NOMO-1 treated with dmso at 0.1 percent for 144 hours (cell line): ENCODE measurements around the gene MPDZ.
"Not testable (repeated sequence)": the region's sequence is repeated elsewhere in the genome, so short reads cannot be mapped to it uniquely, and the experiment has no call there.

Source experiments
- DNase-seq: peaks from one replicate; lab custom pipeline; 2025; ENCODE audit not compliant: unreplicated experiment; lab: John Stamatoyannopoulos, UW

The MPDZ gene

DNA sequence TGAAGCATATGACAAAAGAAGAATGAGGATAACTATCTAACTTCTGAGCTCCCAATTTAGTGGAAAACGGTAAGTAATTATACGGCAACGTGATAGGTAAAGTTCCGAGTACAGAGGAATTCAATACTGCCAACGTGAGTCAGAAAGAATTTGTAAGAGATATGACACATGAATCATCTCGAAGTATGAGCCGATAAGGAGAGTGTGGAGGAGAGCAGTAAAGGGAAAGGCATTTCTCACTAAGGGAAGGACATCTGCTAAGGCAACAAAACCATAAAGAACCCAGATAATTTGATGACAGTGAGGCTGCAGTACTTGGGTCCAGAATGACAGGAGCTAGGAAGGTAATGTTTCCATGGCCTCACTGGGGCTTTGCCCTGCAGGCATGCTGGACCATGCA is 11.0 kb downstream of the MPDZ start:
- no peak for DNase-seq

DNA sequence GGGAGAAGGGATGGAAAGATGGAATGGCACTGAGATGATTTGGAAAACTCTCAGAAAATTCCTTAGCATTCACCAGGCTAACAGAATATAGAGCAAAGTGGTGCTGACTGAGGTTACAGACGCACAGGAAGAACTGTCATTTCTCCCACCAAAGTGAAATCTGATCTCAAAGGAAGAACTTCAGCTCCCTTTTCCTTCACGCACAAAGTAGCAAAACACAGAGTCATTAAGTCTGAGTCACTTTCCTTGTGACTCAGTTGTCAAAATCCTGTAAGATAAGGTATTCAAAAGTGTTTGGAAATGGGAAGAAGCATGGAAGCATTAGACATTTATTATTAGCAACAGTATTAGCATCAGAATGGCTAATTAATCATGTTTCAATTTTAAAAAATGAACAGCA is 11.7 kb downstream of the MPDZ start:
- DNase-seq, result no peak

DNA sequence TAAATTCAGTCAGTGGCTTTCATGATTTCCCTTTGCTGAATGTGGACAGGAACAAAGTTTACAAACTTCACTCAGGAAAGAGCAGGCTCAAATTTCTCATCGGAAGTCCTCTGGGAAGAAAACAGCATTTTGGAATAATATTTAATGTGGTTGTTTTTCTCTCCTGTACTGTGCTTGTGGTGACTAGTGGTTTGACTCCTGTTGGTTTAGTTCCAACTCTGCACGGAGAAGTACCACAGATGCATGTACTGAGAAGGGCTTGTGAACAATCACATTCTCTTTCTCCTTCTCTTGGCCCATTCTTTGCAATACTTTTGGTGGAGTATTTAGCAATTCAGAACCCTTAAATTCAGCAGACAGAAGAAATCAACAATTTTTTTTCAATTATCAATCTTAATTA is 13.3 kb downstream of the MPDZ start:
- no peak for DNase-seq

DNA sequence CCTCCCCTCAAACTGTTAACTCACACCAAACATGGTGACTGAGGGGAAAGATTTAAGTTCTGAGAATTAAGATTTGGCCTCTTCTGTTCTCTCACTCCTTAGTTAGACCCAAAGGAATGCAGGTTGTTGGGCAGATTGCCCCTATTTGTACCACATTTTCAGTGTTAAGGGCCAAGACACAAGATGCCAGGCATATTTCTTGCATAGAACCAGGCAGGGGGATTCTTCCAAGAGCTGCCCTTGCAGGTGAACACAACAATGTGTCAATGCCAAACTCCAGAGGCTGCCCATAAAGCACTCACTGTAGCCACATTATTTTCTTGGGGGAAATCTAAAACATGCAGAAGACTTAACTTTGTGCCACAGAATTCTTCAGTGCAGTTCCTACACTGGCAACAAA is 14.7 kb downstream of the MPDZ start:
- no peak for DNase-seq

DNA sequence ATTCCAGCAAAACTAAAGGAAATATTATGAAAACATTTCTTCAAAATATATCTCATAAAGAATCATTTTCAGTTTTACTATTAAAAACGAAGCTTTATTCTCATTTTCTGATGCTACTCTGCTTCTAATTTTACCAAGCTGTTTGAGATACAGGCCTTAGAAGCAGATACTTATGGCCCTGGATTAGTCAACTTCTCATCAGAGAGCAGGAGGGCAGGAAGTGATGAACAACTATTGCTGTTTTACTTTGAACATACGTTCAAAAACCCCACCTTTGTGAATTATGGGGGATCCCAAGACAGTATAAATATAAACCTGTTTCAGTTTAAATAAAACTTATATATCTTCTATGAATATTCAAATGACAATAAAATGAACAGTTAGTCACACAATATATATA is 16.0 kb downstream of the MPDZ start:
- no peak for DNase-seq

DNA sequence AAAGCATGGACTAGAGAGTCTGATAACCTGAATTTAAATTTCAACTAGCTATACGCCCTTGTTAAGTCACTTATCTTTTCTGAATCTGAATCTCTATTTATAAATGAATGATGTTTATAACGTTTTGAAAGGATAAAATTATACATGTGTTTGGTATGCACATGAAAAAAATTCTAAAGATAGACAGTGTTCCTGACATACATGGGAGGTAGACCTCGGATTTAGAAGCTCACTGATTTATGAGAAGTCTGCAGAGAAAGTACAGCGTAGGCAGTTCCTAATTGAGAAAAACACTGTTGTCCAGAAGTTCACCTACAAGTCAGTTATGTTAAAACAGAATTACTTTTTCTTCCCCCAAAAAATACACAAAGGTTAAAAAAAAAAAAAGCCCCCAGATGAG is 26.6 kb downstream of the MPDZ start:
- DNase-seq, result no peak

DNA sequence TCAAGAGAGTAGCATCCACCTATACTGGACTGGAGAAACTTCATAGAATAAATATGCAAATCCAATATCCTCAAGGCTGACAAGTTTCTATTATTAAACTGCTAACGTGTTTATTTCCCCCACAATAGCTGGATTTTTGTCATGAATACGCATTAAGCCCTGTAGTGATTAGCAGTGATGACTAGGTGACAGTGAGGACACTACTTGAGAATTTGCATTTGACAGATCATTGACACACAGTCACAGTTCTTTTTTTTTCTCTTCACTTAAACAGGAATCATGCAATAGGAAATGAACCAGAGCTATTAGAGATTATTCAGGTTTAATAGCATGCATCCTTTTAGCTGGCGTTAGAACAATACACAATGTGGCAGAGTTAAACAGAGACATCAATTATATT is 35.3 kb downstream of the MPDZ start:
- no peak for DNase-seq

DNA sequence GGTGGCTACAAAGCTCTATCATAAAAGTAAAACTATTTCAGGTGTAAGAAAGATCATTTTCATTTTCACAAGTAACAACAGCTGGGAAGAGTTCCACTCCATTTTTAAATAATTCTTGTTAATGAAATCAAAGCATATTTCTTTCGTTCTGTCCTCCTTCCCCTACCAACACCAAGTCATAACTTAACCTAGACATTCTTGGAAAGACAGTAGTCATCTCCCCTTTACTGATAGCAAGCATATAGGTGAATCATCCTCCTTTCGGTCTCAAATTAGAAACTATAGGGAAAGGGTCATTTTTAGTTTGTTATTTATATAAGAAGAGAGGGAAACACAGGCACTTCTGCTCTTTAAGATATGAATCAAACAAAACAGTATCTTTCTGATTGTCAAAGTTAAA is 38.2 kb downstream of the MPDZ start:
- no peak for DNase-seq

DNA sequence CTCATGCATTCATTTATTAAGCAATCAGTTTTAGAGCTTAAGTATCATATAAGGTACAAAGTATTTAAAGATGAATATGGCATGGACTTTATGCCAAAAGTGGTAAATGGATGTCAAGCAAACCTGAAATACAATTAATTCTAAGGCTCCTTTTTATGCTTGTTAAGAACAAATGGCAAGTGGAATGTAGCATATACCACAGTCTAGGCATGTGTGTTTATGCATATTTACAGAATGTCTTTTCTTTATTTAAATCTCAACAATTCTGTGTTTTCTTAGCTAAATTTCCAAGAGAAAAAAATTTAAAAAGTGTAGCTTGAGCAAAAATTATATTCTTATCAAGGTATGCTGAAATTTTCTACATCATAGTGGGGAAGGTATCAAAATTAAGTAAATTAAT is 39.8 kb downstream of the MPDZ start:
- DNase-seq, result no peak

DNA sequence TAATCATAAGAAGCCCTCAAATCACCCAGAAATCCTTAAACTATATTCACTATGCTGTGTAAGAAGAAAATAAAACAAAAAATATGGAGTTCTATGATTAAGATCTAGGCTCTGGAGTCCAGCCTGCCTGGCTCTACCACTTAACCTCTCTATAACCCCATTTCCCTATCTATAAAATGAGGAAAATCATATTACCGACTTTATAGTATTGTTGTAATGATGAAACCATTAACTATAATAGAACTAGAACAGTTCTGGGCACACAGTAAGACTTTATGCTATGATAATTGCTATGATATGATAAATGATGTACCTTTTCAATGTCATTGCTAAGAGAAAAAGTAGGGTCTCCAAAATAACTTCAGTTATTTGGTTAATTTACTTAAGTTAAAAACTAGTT is 40.3 kb downstream of the MPDZ start:
- DNase-seq, result no peak

DNA sequence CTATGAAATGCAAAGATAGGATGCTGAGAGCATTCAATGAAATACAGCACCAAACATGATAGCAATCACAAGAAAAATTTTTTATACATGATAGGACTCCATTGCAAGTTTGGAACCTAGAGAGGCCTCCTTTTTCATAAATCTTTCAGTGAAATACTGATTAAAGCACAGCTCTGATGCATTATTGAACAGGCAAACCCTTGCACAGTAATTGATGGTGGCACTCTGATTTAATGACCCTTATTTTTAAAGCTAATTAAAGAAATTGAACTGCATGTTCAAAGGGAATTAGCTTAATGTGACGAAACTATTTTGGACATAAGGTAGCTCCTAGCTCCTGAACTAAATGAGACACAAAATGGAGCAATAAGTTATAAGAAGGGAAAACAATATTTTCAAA is 44.6 kb downstream of the MPDZ start:
- no peak for DNase-seq

DNA sequence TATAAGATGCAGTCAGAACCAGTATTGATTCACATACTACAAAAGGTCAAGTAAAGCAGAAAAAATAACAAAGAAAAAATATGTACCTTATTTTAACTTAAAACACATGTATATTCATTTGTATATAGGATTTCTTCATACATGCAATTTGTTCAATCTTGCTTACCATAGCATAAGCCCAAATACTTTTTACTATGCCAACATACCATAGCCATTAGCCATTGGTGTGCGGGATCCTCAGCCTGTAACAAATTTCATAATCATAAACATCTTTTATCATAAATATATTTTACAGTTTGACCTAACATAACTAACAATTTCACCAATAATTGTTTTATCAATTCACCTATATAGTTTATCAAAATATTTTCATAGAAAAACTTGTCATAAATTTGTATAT is 51.1 kb downstream of the MPDZ start:
- no peak for DNase-seq

DNA sequence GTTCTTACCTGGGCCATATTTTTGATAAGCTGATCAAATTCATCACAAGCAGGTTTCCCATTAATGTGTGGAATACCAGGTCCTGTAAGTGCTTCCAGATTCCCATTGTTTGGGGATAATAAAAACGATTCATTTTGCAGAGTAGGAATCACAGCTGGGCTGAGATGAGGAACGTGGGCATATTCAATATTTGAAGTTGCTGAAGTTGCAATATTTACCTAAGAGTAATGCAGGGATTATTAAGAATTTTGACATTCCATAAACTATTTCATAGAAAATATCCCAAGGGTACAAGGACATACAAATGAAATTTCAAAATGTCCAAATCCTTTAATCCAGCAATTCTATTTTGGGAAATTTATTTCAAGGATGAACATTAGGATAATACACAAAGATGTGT is 55.1 kb downstream of the MPDZ start:
- no peak for DNase-seq

DNA sequence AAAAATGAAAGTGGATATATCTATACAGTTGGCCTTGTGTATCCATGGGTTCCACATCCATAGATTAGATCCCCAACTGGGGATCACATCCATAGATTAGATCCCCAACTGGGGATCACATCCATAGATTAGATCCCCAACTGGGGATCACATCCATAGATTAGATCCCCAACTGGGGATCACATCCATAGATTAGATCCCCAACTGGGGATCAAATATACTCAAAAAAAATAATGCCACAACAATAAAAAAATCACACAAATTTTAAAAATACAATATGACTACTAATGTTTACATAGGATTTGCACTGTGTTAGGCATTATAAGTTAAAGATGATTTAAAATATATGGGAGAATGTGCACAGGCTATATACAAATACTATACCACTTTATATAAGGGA is 56.8 kb downstream of the MPDZ start:
- not testable (repeated sequence) for DNase-seq

DNA sequence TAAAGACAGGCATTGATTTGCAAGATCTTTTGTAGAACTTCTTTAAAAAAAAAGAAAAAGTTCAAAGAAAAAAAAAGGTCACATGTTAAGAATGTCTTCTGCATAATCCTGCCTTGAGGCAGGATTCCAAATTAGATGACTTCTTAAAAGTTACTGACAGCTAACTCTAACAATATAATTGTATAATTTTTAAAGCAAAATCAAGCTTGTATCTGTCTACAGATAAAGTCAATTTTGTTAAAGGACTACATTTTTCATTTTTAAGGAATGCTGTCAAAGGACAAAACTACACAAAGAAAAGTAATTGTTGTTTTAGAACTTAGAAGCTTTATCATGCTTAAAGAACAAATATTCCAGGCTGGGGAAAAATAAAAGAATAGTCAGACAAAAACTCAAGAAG is 57.8 kb downstream of the MPDZ start:
- no peak for DNase-seq

DNA sequence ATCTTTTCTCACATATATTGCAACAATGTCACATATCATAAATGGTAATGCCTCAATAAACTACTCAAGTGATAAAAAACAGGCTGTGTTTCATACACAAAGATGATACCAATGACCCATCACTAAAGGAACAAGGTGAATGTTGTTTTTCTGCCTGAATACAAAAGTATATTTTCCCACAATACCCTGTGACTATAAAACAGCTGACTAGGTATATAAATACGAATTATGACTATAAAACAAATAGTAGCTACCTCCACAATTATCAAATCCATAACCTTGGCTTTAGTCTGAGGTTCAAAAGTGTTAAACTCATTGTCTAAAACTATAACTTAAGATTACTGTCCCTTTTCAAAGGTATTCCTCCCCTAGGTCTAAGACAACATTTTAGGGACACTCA is 58.7 kb downstream of the MPDZ start:
- DNase-seq, result no peak

DNA sequence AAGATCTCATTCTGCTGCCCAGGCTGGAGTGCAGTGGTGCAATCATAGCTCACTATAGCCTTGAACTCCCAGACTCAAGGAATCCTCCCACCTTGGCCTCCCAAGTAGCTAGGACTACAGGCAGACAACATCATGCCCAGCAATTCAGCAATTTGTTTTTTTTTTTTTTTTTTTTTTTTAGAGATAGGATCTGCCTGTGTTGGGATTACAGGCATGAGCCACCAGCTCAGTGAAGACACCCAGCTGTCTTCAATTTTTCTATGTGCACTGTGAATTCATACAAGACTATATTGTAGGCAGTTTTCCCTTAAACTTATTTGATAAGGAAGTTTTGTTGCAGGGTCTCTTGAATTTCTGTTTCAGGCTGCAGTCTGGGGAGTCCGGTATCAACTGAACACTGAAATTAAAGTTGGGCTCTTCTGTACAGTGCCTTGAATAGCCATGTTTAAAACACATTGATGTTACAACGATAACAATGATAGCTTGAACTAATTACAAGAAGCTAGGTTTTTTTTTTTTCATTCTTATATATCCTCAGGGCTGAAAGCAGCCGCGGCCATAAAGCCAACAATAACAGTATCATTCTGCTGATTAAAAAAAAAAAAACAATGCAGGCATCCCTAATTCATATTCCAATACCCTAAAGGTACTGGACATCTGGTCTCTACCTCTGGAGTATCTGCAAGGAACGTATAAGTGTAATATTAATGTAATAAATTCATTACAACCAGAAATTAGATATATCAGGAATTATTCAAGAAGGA is 63.5 kb downstream of the MPDZ start:
- DNase-seq, result no peak

DNA sequence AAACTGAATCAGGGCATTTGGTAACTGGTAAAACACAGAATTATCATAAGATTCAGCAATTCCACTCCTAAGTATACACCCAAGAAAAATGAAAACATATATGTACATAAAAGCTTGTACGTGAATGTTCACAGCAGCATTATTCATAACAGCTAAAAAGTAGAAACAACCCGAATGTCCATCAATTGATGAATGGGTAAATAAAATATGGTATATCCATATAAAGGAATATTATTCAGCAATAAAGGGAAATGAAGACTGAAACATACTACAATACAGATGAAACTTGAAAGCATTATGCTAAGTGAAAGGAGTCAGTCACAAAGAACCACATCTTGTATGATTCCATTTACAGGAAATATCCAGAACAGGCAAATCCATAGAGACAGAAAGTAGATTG is 65.5 kb downstream of the MPDZ start:
- DNase-seq, result no peak

DNA sequence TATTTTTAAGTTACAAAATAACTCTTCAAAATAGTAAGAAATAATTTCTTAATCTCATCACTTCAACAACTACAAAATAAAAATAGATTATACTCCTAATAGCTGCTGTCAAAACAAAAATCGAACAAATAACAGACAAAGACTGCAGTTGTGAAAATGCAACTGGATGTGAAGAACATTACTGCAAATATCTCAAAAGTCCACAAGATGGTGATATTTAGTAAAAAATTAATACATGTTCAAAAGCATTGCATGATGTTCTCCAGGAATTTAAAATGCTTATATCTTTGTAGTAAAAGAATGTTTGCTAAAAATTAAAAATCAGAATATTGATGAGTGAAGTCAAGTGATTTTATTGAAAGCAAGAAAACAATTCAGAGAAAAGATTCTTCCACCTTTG is 66.2 kb downstream of the MPDZ start:
- no peak for DNase-seq

DNA sequence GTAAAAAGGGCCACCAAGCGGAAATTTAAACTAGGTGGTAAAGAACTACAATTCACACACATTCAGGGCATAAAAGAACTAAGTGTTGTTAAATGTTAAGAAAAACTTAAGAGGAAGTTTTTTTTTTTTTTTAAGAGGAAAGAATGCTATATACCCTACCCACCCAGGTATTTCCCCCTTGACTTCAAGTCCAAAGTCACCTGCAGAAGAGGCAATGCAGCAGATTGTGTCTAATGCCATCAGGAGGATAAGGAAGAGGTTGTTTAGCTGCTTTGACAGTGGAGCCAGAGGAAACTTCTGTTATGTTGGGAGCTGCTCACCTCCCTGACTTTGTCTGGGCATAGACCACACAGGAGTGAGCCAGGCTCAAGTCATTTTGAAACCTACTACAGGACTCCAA is 69.2 kb downstream of the MPDZ start:
- no peak for DNase-seq

DNA sequence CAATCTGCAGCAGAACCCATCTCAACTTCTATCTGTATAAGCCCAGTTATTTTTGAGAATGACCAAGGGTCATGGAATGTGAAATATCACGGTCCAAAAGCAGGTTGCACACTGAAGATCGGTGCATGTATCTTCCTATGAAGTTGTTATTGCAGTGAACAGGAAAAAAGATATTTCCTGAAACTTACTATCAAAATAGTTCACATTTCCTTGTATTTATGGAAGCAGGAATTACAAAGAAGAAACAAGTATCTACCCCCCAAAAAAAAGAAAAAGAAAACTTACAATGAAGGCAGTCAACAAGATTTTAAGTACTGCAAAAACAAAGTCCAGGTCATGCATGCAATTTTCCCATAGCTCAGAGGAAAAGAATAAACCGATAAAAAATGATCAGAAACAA is 70.0 kb downstream of the MPDZ start:
- no peak for DNase-seq

DNA sequence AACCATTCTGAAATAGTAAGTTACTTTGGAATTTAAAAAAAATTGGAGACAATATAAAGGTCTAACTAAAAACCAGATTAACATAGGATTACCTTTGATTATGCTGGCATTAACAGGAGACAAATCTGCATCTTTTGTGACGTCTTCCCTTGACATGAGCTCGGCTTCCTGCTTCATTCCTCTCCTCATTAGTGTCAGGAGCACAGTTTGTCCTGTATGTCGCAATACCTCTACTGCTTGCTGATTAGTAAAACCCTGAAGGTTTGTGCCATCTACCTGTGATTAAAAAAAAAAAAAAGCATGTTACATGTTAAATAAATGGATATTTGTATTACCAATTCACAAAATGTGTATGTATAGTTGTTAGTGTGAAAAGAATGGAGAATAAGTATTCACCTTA is 73.7 kb downstream of the MPDZ start:
- no peak for DNase-seq

DNA sequence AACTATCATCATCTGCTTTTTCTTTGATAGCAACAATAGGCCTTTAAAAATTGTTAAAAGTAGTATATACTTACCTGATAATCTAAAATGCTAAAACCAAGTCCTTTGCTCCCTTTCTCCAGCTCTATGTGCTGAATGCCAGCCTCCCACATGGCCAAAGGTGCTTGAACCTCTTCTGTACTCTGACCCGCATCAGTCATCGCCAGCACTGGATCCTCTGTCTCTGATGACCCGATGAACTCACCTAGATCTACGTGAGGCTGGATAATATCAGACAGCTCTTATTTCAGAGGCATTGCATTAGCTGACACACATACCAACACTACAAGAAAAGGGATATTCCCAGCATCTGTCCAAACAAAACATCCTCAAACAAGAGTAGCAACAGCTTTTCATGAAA is 89.5 kb downstream of the MPDZ start:
- DNase-seq, result no peak

DNA sequence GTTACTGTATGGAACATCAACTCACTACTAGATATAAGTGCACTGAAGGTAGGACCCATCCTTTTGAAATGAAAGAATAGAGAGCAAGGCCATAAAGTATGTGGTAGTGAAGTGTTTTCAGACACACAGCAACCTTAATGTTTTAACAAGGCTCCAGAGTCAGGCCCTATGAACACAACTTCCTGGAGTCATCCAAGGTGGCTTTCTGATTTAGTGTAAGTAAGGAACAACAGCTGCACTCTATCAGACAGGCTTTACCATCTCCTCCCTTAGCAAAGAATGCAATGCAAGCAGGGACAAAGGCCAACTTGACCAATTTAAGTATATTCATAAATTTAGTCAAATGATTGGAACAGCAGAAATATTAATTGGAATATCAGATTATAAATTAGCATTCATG is 90.1 kb downstream of the MPDZ start:
- DNase-seq, result no peak
